CD4-positive, alpha-beta T cell treated with Interferon gamma for 1 hour (primary cell): ENCODE measurements around the gene GYPC.
"Not testable (repeated sequence)": the region's sequence is repeated elsewhere in the genome, so short reads cannot be mapped to it uniquely, and the experiment has no call there.

Experiments
- DNase-seq: peaks from one replicate; pipeline ENCODE4 v3.0.0-alpha.2; 2020

GYPC gene

GRCh38 chr2:126672980-126673605 lies 17.1 kb downstream of the GYPC start:
- DNase-seq = no peak

DNA sequence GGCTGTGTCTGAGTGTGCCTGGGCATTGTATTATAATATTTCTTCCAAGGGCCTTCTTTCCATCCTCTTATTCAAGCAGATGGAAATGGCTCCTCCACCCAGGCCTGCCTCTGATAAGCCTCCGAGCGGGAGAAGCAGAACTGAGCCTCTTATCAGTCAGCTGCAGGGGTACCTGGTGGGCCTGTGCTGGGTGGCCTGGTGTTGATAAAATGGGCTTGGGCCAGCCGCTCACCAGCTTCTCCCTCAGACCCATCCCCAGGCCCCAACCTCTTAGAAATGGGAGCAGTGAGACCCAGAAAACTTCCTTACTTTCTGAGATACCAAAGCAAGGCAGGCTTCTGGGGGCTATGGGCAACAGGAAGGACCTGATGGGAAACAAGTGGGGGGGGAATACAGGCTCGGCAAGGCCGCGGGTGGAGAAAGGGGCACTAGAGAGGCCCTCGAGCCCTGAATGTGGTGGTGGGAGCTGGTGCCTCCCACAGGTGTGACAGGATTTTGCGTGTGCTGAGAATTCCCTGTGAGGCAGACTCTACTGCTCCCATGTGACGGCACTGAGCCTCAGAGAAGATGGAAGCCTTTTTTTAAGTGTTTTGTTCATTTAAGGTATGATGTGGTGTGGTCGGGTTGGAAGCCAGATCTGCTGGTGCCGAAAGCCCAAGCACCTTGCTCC lies 18.3 kb downstream of the GYPC start:
- no peak for DNase-seq

GRCh38 chr2:126675637-126676036 lies 19.7 kb downstream of the GYPC start:
- no peak for DNase-seq

- DNase-seq = no peak
Observed at GRCh38 chr2:126676221-126677175, 20.5 kb downstream of the GYPC start.

- no peak for DNase-seq
Observed at GRCh38 chr2:126677176-126677538, 21.2 kb downstream of the GYPC start.

DNA sequence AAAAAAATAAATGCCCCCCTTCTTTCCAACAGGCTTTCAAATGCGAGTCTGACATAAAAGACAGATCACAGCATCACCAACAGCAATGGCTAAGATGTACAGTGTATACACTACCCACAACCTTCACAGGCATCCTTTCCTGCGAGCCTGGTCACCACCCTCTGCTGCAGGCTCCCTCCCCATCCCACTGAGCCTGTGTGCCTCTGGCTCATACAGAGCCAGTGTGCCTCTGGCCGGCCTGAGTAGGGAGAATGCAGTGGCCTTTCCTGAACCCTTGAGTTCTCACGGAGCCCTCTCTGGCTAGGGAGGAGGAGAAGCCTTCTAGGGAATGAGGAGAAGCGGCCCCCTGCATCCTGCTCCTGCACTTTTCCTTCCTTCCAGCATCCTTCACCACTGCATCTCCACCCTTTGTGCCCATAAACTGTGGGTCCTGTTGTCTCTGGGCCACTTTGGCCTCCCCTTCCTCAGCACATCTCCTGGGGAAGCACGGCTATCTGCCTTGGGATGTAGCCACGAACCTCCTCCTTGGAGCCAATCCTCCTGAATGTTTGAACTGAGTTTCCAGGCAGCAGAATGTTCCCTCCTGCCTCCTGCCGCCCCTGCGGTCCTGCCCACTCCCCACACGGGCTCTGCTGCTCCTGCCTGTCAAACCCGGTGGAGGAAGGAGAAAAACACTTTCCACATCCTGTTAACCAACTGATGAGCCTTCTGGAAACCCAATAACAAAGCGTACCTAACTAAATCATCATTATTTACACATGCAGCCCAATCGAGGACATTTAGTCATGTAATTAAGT lies 22.5 kb downstream of the GYPC start:
- no peak for DNase-seq

GRCh38 chr2:126679094-126679713 lies 23.2 kb downstream of the GYPC start:
- no peak for DNase-seq

- DNase-seq = no peak
Observed at GRCh38 chr2:126681505-126681904, 25.5 kb downstream of the GYPC start.

DNA sequence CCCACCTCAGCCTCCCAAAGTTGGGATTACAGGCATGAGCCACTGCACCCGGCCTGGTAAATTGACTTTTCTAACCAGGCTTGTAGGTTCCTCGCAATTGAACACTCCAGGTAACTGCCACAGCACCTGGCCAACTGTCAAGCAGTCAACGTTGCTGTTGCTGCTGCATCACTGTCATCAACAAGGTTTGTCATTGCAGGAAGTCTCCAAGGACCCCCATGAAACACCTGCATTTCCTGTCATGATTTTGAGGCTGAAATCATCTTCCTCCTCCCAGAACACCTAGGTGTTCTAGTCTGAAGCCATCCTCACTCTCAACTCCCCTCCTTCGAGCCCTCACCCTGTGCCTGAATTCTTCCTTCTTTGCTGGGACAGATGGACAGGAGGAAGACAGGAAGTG lies 29.7 kb downstream of the GYPC start:
- no peak for DNase-seq

DNA sequence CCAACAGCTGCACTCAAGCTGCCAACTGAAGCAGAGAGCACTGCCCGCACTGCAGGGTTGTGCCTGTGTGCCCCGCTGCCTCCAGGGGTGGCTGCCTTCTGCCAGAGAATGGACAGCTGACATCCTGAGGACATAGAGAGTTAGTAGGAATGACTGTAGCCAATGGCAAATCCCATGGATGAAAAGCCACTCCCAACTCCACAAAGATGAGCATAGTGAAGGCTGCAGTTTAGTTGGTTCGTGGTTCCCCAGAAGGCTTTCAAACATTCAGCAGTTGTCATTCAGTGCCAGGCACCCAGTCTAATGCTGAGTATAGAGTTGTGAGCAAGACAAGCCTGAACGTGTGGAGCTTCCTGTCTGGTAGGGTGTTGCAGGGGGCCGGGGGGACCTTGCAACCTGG lies 30.3 kb downstream of the GYPC start:
- no peak for DNase-seq

- DNase-seq = no peak
Observed at GRCh38 chr2:126686841-126687485, 31.0 kb downstream of the GYPC start.

DNA sequence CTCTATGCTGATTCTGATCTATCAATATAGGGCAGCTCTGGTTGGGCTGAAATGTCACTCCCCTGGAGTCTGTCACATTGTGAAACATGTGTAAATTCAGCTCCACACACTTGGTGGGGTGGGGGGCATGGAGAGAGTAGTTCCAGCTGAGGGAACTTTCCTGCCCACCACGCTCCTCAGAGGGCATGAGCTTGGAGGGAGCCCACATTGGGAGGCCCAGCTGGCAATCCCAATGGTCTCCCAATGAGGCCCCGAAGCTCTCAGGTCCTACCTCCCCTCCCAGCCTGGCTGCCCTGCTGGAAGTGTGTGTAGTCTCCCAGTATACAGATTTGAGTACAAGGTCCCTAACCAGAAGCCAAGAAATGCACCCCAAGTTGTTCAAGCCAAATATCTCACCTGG lies 31.5 kb downstream of the GYPC start:
- DNase-seq = no peak

- DNase-seq = not testable (repeated sequence)
Observed at GRCh38 chr2:126688594-126688993, 32.6 kb downstream of the GYPC start.

DNA sequence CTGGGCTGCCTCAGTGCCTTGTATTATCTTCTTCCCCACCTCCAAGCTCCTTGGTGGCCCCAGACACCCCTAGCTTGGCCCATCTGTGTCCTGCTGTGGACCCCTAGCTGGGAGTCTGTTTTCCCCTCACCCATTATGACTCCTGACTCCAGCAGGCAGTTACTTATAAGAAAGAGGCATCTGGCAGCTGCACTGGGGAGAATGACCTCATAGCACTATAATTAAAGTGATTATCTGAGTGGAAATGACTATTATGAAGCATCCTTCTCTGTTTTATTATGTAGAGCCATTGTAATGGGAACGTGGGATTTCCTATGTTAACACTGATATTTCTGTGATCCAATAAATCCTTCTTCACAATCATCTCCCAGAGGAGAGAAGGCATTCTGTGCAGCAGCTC lies 36.3 kb downstream of the GYPC start:
- not testable (repeated sequence) for DNase-seq

DNA sequence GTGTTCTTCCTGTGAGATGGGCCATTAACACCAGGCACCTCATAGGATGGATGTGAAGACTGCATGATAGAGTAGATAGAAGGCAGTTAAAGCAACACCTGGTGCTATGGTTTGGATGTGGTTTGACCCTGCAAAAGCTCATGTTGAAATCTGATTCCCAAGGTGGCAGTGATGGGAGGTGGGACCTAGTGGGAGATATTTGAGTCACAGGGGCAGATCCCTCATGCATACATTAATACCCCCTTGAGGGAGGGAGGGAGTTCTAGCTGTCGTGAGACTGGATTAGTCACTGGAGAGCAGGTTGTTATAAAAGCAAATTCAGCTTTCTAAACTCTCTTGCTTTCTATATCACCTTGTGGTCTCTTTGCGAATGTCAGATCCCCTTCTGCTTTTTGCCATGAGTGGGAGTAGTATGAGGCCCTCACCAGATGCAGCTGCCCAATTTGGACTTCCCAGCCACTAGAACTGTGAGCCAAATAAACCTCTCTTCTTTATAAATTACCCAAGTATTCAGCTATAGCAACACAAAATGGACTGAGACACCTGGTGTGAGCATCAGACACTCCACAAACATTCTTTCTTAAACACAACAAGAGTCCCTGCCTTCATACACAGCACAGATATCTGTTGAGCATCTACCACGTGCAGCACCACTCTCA lies 37.1 kb downstream of the GYPC start:
- not testable (repeated sequence) for DNase-seq

GRCh38 chr2:126696644-126697520 lies 40.9 kb downstream of the GYPC start:
- DNase-seq = no peak

GRCh38 chr2:126698376-126698775 lies 42.4 kb downstream of the GYPC start:
- no peak for DNase-seq

- DNase-seq = no peak
Observed at GRCh38 chr2:126699018-126699417, 43.1 kb downstream of the GYPC start.

DNA sequence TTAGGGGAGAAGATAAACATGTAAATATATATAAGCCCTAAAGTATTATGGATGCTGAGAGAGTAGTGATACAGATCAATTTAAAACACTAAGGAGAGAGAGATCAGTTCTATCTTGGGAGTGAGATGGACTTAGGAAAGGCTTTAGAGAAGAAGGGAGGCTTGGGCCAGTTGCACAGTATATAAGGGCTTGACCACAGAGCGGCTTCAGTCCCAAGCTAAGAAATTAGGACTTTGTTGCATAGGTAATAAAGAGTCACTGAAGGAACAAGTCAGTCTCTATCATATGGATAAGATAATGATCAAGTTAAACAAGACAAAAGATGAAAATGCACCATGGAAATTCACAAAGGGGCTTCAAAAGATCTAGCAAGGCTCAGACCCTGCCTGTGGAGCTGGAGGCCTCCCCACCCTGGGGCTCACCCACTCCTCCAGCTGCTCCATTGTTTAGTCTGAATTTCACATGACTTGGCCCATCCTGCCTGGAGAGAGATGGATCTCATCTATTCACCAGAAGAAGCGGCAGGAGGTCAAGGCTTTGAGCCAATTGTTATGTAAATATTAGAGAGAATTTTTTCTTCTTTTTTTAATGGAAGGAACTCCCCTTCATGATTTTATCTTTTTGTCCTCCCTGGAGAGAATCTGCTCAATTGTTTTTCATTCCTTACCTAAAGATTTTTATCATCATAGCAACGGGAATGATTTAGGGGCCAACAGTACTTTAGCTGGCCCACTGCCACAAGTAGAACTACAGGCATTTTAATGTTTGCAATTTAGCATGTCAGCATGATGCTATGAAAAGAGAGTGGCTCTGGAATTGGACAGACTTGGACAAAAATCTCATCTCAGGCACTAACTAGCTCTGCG lies 44.0 kb downstream of the GYPC start:
- no peak for DNase-seq
